SK-N-SH treated with all-trans-retinoic acid at 6 μM for 48 hours (cell line): ENCODE measurements around the gene RET.

Experiments
- ATAC-seq: fragments of 200-7000 bp; cut with Tn5 transposase; 3 replicates; pipeline ENCODE4 v1.9.1; 2020; ENCODE audit warnings: mild to moderate bottlenecking, moderate library complexity
- ARNTL ChIP-seq: fragments of 450-650 bp; formaldehyde crosslinking; IDR thresholded peaks from 2 replicates; pipeline ENCODE4 v1.5.0; 2020; ENCODE audit warnings: low read depth, mild to moderate bottlenecking, moderate library complexity, borderline replicate concordance
- BACH2 ChIP-seq: fragments of 250-450 bp; sonication (Bioruptor Pico); IDR thresholded peaks from 2 replicates; pipeline ENCODE4 v1.9.0; 2021; ENCODE audit warnings: mild to moderate bottlenecking, borderline replicate concordance
- CSDC2 ChIP-seq: fragments of 250-450 bp; sonication (Bioruptor Pico); IDR thresholded peaks from 2 replicates; pipeline ENCODE4 v1.5.0; 2020; ENCODE audit warnings: mild to moderate bottlenecking, moderate library complexity
- ESRRG ChIP-seq: fragments of 250-450 bp; sonication (Bioruptor Pico); IDR thresholded peaks from 2 replicates; pipeline ENCODE4 v1.6.1; 2021; ENCODE audit warnings: mild to moderate bottlenecking
- GLIS3 ChIP-seq: fragments of 250-450 bp; sonication (Bioruptor Pico); IDR thresholded peaks from 2 replicates; pipeline ENCODE4 v1.5.0; 2020; ENCODE audit warnings: mild to moderate bottlenecking, moderate library complexity
- OSR1 ChIP-seq: fragments of 250-450 bp; sonication (Bioruptor Pico); IDR thresholded peaks from 2 replicates; pipeline ENCODE4 v1.8.0; 2022; ENCODE audit warnings: moderate library complexity, mild to moderate bottlenecking, inconsistent platforms
- PPARA ChIP-seq: fragments of 250-450 bp; sonication (Bioruptor Pico); IDR thresholded peaks from 2 replicates; pipeline ENCODE4 v1.5.0; 2020; ENCODE audit warnings: mild to moderate bottlenecking, borderline replicate concordance
- RARB ChIP-seq: fragments of 250-450 bp; sonication (Bioruptor Pico); IDR thresholded peaks from 2 replicates; pipeline ENCODE4 v1.8.0; 2021; ENCODE audit warnings: mild to moderate bottlenecking, moderate library complexity
- SNAI2 ChIP-seq: fragments of 250-450 bp; sonication (Bioruptor Pico); IDR thresholded peaks from 2 replicates; pipeline ENCODE4 v1.5.0; 2020; ENCODE audit warnings: mild to moderate bottlenecking, moderate library complexity
- TCF4 ChIP-seq: fragments of 250-450 bp; sonication (Bioruptor Pico); IDR thresholded peaks from 2 replicates; pipeline ENCODE4 v1.8.0; 2021; ENCODE audit warnings: mild to moderate bottlenecking, moderate library complexity, borderline replicate concordance
- TOX ChIP-seq: fragments of 250-450 bp; sonication (Bioruptor Pico); IDR thresholded peaks from 2 replicates; pipeline ENCODE4 v1.8.0; 2021; ENCODE audit warnings: mild to moderate bottlenecking, moderate library complexity, borderline replicate concordance
- ZC3H10 ChIP-seq: fragments of 250-450 bp; sonication (Bioruptor Pico); IDR thresholded peaks from 2 replicates; pipeline ENCODE4 v1.5.1; 2021; ENCODE audit warnings: mild to moderate bottlenecking, moderate library complexity
- ZFP3 ChIP-seq: fragments of 250-450 bp; sonication (Bioruptor Pico); IDR thresholded peaks from 2 replicates; pipeline ENCODE4 v1.5.0; 2020; ENCODE audit warnings: mild to moderate bottlenecking, moderate library complexity
- ZFP30 ChIP-seq: fragments of 450-650 bp; formaldehyde crosslinking; IDR thresholded peaks from 2 replicates; pipeline ENCODE4 v1.5.0; 2022; ENCODE audit warnings: mild to moderate bottlenecking, moderate library complexity
- ZNF565 ChIP-seq: fragments of 450-650 bp; formaldehyde crosslinking; conservative IDR thresholded peaks from 2 replicates; pipeline ENCODE4 v1.5.0; 2020; ENCODE audit warnings: low read depth, mild to moderate bottlenecking, moderate library complexity
- TF ChIP-seq, protein P1 (sequence below): fragments of 250-450 bp; sonication (Bioruptor Pico); IDR thresholded peaks from 2 replicates; pipeline ENCODE4 v1.8.0; 2020; ENCODE audit warnings: mild to moderate bottlenecking, moderate library complexity, borderline replicate concordance
- TF ChIP-seq, protein P2 (sequence below): fragments of 250-450 bp; sonication (Bioruptor Pico); IDR thresholded peaks from 2 replicates; pipeline ENCODE4 v1.5.1; 2020; ENCODE audit warnings: low read depth, mild to moderate bottlenecking, moderate library complexity
- TF ChIP-seq, protein P3 (sequence below): fragments of 250-450 bp; sonication (Bioruptor Pico); IDR thresholded peaks from 2 replicates; pipeline ENCODE4 v1.5.0; 2020; ENCODE audit warnings: mild to moderate bottlenecking, moderate library complexity
- TF ChIP-seq, protein P4 (sequence below): fragments of 250-450 bp; sonication (Bioruptor Pico); IDR thresholded peaks from 2 replicates; pipeline ENCODE4 v1.5.1; 2021; ENCODE audit warnings: mild to moderate bottlenecking, moderate library complexity
- TF ChIP-seq, protein P5 (sequence below): fragments of 250-450 bp; sonication (Bioruptor Pico); IDR thresholded peaks from 2 replicates; pipeline ENCODE4 v1.8.0; 2021; ENCODE audit warnings: low read depth, mild to moderate bottlenecking, moderate library complexity, borderline replicate concordance

RET gene

DNA sequence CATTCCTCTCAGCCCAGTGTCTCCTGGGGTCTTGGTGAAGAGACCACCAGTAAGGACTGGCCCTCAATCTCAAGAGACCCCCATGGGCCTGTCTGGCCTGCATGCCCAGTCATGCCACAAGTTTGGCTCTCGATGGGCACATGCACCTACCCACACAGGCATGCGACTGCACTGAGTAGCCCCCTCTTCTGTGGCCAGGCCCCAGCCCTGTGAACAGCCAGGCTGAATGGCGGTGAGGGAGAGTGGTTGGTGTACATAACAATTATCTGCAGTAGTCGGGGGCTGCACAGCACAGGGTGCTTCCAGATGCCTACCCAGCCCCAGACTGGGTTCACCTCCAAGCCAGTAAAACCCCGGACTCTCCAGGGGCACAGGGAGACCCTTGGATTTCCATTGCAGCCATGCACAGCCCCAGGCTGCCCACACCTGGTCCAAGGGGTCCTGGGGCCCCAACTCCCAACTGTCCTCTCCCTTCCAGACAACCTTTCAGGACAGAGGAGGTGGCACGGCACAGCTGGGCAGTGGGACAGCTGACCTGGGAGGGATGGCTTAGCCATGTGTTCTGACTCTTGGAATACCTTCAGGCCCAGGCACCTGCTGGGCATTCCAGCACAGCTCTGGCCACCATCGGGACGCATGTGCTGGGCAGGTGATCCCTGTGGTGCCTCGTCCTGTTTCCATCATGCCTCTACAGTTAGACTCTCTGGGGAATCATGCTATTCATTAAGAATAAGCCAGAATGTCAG is 40.3 kb downstream of the RET start:
- TF ChIP-seq ESRRG (CRISPR knock-in tag) (no peak), ZC3H10 (CRISPR knock-in tag) (no peak), PPARA (CRISPR knock-in tag) (no peak), TCF4 (no peak), GLIS3 (CRISPR knock-in tag) (no peak), RARB (no peak), CSDC2 (CRISPR knock-in tag) (no peak), TOX (no peak), BACH2 (CRISPR knock-in tag) (no peak)
- TF ChIP-seq, protein P1, sequence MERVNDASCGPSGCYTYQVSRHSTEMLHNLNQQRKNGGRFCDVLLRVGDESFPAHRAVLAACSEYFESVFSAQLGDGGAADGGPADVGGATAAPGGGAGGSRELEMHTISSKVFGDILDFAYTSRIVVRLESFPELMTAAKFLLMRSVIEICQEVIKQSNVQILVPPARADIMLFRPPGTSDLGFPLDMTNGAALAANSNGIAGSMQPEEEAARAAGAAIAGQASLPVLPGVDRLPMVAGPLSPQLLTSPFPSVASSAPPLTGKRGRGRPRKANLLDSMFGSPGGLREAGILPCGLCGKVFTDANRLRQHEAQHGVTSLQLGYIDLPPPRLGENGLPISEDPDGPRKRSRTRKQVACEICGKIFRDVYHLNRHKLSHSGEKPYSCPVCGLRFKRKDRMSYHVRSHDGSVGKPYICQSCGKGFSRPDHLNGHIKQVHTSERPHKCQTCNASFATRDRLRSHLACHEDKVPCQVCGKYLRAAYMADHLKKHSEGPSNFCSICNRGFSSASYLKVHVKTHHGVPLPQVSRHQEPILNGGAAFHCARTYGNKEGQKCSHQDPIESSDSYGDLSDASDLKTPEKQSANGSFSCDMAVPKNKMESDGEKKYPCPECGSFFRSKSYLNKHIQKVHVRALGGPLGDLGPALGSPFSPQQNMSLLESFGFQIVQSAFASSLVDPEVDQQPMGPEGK (CRISPR knock-in tag), result no peak
- TF ChIP-seq, protein P2, sequence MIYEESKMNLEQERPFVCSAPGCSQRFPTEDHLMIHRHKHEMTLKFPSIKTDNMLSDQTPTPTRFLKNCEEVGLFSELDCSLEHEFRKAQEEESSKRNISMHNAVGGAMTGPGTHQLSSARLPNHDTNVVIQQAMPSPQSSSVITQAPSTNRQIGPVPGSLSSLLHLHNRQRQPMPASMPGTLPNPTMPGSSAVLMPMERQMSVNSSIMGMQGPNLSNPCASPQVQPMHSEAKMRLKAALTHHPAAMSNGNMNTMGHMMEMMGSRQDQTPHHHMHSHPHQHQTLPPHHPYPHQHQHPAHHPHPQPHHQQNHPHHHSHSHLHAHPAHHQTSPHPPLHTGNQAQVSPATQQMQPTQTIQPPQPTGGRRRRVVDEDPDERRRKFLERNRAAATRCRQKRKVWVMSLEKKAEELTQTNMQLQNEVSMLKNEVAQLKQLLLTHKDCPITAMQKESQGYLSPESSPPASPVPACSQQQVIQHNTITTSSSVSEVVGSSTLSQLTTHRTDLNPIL (CRISPR knock-in tag), result no peak
- TF ChIP-seq, protein P3, sequence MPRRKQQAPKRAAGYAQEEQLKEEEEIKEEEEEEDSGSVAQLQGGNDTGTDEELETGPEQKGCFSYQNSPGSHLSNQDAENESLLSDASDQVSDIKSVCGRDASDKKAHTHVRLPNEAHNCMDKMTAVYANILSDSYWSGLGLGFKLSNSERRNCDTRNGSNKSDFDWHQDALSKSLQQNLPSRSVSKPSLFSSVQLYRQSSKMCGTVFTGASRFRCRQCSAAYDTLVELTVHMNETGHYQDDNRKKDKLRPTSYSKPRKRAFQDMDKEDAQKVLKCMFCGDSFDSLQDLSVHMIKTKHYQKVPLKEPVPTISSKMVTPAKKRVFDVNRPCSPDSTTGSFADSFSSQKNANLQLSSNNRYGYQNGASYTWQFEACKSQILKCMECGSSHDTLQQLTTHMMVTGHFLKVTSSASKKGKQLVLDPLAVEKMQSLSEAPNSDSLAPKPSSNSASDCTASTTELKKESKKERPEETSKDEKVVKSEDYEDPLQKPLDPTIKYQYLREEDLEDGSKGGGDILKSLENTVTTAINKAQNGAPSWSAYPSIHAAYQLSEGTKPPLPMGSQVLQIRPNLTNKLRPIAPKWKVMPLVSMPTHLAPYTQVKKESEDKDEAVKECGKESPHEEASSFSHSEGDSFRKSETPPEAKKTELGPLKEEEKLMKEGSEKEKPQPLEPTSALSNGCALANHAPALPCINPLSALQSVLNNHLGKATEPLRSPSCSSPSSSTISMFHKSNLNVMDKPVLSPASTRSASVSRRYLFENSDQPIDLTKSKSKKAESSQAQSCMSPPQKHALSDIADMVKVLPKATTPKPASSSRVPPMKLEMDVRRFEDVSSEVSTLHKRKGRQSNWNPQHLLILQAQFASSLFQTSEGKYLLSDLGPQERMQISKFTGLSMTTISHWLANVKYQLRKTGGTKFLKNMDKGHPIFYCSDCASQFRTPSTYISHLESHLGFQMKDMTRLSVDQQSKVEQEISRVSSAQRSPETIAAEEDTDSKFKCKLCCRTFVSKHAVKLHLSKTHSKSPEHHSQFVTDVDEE (CRISPR knock-in tag), result no peak
- ATAC-seq, result no peak

DNA sequence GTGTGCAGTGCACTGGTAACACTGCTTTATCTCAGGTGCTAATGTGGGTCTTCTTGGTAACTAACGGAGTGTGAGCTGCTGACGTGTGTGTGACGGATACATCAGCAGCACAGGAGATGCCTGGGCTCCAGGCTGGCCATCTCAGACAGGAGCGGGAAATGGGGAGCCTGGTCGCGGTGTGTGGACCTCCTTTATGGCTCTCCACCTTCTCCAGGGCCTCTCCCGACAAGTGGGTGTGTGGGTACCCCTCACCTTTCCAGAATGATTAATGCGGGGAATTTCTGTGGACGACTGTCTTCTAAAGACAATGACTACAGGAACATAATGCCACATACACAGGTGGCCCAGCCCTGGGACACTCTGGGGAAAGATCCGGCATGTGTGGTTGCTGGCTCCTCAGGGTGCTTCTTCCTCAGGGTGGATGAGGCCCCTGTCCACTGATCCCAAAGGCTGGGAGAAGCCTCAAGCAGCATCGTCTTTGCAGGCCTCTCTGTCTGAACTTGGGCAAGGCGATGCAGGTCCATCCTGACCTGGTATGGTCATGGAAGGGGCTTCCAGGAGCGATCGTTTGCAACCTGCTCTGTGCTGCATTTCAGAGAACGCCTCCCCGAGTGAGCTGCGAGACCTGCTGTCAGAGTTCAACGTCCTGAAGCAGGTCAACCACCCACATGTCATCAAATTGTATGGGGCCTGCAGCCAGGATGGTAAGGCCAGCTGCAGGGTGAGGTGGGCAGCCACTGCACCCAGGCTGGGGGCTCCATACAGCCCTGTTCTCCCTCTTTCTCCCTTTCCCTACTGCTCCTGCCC is 41.1 kb downstream of the RET start:
- TF ChIP-seq ARNTL (CRISPR knock-in tag) (no peak), RARB (no peak), TOX (no peak), TCF4 (no peak), SNAI2 (CRISPR knock-in tag) (no peak), ZFP30 (CRISPR knock-in tag) (no peak), ZFP3 (no peak), ZNF565 (CRISPR knock-in tag) (no peak), GLIS3 (CRISPR knock-in tag) (no peak), CSDC2 (CRISPR knock-in tag) (no peak), OSR1 (CRISPR knock-in tag) (no peak)
- TF ChIP-seq, protein P1 (CRISPR knock-in tag), result no peak
- TF ChIP-seq, protein P4, sequence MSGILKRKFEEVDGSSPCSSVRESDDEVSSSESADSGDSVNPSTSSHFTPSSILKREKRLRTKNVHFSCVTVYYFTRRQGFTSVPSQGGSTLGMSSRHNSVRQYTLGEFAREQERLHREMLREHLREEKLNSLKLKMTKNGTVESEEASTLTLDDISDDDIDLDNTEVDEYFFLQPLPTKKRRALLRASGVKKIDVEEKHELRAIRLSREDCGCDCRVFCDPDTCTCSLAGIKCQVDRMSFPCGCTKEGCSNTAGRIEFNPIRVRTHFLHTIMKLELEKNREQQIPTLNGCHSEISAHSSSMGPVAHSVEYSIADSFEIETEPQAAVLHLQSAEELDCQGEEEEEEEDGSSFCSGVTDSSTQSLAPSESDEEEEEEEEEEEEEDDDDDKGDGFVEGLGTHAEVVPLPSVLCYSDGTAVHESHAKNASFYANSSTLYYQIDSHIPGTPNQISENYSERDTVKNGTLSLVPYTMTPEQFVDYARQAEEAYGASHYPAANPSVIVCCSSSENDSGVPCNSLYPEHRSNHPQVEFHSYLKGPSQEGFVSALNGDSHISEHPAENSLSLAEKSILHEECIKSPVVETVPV (CRISPR knock-in tag), result no peak
- TF ChIP-seq, protein P3 (CRISPR knock-in tag), result no peak
- TF ChIP-seq, protein P5, sequence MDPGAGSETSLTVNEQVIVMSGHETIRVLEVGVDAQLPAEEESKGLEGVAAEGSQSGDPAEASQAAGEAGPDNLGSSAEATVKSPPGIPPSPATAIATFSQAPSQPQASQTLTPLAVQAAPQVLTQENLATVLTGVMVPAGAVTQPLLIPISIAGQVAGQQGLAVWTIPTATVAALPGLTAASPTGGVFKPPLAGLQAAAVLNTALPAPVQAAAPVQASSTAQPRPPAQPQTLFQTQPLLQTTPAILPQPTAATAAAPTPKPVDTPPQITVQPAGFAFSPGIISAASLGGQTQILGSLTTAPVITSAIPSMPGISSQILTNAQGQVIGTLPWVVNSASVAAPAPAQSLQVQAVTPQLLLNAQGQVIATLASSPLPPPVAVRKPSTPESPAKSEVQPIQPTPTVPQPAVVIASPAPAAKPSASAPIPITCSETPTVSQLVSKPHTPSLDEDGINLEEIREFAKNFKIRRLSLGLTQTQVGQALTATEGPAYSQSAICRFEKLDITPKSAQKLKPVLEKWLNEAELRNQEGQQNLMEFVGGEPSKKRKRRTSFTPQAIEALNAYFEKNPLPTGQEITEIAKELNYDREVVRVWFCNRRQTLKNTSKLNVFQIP (CRISPR knock-in tag), result no peak
- ATAC-seq, result no peak
